OCI-LY1 (cell line): ENCODE results near the gene KIAA0232.

Experiments
- H2AFZ ChIP-seq: fragments of 200-600 bp; sonication (generic), shearing (Covaris generic); 2 replicates; pipeline ENCODE4 v1.6.0; 2014; ENCODE audit warnings: antibody characterized with exemption, mild to moderate bottlenecking, low read length
- H3F3A ChIP-seq: fragments of 200-600 bp; sonication (generic), shearing (Covaris generic); 2 replicates; pipeline ENCODE4 v1.6.0; 2014; ENCODE audit warnings: mild to moderate bottlenecking, antibody characterized with exemption, low read length, moderate library complexity; ENCODE audit not compliant: insufficient read depth
- H3K27ac ChIP-seq: fragments of 200-600 bp; sonication (generic); 2 replicates; pipeline ENCODE4 v1.5.1; 2014; ENCODE audit warnings: low read length, mixed run types, mild to moderate bottlenecking, low read depth; ENCODE audit not compliant: poor library complexity, severe bottlenecking
- H3K27me3 ChIP-seq: fragments of 200-600 bp; sonication (generic); 2 replicates; pipeline ENCODE4 v1.6.0; 2014; ENCODE audit warnings: antibody characterized with exemption, mild to moderate bottlenecking, low read length, moderate library complexity; ENCODE audit not compliant: insufficient read depth
- H3K36me3 ChIP-seq: fragments of 200-600 bp; sonication (generic); 2 replicates; pipeline ENCODE4 v1.6.1; 2014; ENCODE audit warnings: mild to moderate bottlenecking, antibody characterized with exemption, low read length, moderate library complexity, mixed read lengths; ENCODE audit not compliant: insufficient read depth
- H3K4me1 ChIP-seq: fragments of 200-600 bp; sonication (generic); 2 replicates; pipeline ENCODE4 v1.5.1; 2014; ENCODE audit warnings: mild to moderate bottlenecking, low read length, moderate library complexity; ENCODE audit not compliant: insufficient read depth, severe bottlenecking
- H3K4me2 ChIP-seq: fragments of 200-600 bp; sonication (generic), shearing (Covaris generic); 2 replicates; pipeline ENCODE4 v1.6.1; 2014; ENCODE audit warnings: low read length
- H3K4me3 ChIP-seq: fragments of 200-600 bp; sonication (generic); 2 replicates; pipeline ENCODE4 v1.5.1; 2014; ENCODE audit warnings: low read length, low read depth, mild to moderate bottlenecking, mixed read lengths; ENCODE audit not compliant: poor library complexity, severe bottlenecking
- H3K79me2 ChIP-seq: fragments of 200-600 bp; shearing (Covaris generic); 2 replicates; pipeline ENCODE4 v1.6.1; 2016; ENCODE audit warnings: mixed run types, low read length, mixed read lengths; ENCODE audit not compliant: insufficient read depth
- H3K9ac ChIP-seq: fragments of 200-600 bp; sonication (generic), shearing (Covaris generic); 2 replicates; pipeline ENCODE4 v1.6.1; 2014; ENCODE audit warnings: mild to moderate bottlenecking, low read length, mixed read lengths
- H3K9me2 ChIP-seq: fragments of 200-600 bp; sonication (generic), shearing (Covaris generic); 2 replicates; pipeline ENCODE4 v1.6.1; 2014; ENCODE audit warnings: low read depth, mild to moderate bottlenecking, low read length, mixed read lengths
- H3K9me3 ChIP-seq: fragments of 200-600 bp; shearing (Covaris generic); 2 replicates; pipeline ENCODE4 v1.6.1; 2014; ENCODE audit warnings: low read length, mixed read lengths
- H4K20me1 ChIP-seq: fragments of 200-600 bp; sonication (generic), shearing (Covaris generic); 2 replicates; pipeline ENCODE4 v1.6.0; 2016; ENCODE audit warnings: mild to moderate bottlenecking, low read length; ENCODE audit not compliant: insufficient read depth
- CTCF ChIP-seq: fragments of 200-600 bp; sonication (generic), shearing (Covaris generic); IDR thresholded peaks from 2 replicates; pipeline ENCODE4 v1.5.1; 2017; ENCODE audit warnings: mild to moderate bottlenecking, antibody characterized with exemption, low read length, moderate library complexity, mixed read lengths
- EZH2 ChIP-seq: fragments of 200-600 bp; sonication (generic), shearing (Covaris generic); IDR thresholded peaks from 2 replicates; pipeline ENCODE4 v1.8.0; 2017; ENCODE audit warnings: borderline replicate concordance, mixed run types, mild to moderate bottlenecking, antibody characterized with exemption, low read length, moderate library complexity, mixed read lengths

The KIAA0232 gene

GRCh38 chr4:6771229-6771671, 11.3 kb upstream of the KIAA0232 start:
- Histone ChIP-seq H3K9me3 (no peaks in the 10 kb centered on the region), H3K4me2 (no peak overlapping the region), H3K27me3 (no peaks in the 10 kb centered on the region), H3K79me2 (no peaks in the 10 kb centered on the region), H3K27ac (no peak overlapping the region), H3K4me3 (no peak overlapping the region), H3K9ac (no peak overlapping the region), H4K20me1 (no peaks in the 10 kb centered on the region), H3K4me1 (no peaks in the 10 kb centered on the region), H3F3A (no peaks in the 10 kb centered on the region), H2AFZ (no peak overlapping the region), H3K36me3 (no peaks in the 10 kb centered on the region), H3K9me2 (no peaks in the 10 kb centered on the region)
- TF ChIP-seq CTCF (no peak), EZH2 (no peak)

- no peaks in the 10 kb centered on the region for H3K27me3 ChIP-seq
- no peaks in the 10 kb centered on the region for H3F3A ChIP-seq
- TF ChIP-seq EZH2 (no peak), CTCF (no peak)
- no peaks in the 10 kb centered on the region for H4K20me1 ChIP-seq
- no peak overlapping the region for H3K4me2 ChIP-seq
- H3K27ac ChIP-seq = no peak overlapping the region
- no peak overlapping the region for H2AFZ ChIP-seq
- no peaks in the 10 kb centered on the region for H3K79me2 ChIP-seq
- peaks cover 2% of the 10 kb centered on the region for H3K4me1 ChIP-seq
- H3K4me3 ChIP-seq = no peak overlapping the region
- no peaks in the 10 kb centered on the region for H3K9me2 ChIP-seq
- no peak overlapping the region for H3K9ac ChIP-seq
- no peaks in the 10 kb centered on the region for H3K36me3 ChIP-seq
- H3K9me3 ChIP-seq = no peaks in the 10 kb centered on the region
Measured at GRCh38 chr4:6772223-6772928, 10.2 kb upstream of the KIAA0232 start.

- H3K4me2 ChIP-seq = no peak overlapping the region
Measured at GRCh38 chr4:6773106-6773505, 9.4 kb upstream of the KIAA0232 start.

More at GRCh38 chr4:6773106-6773505, 9.4 kb upstream of the KIAA0232 start:
- Histone ChIP-seq H3K9me2 (no peaks in the 10 kb centered on the region), H2AFZ (no peak overlapping the region), H3K4me3 (no peak overlapping the region), H3F3A (no peaks in the 10 kb centered on the region), H3K27me3 (no peaks in the 10 kb centered on the region), H3K4me1 (peaks cover 9% of the 10 kb centered on the region), H3K36me3 (no peaks in the 10 kb centered on the region), H3K79me2 (no peaks in the 10 kb centered on the region), H3K27ac (no peak overlapping the region), H3K9me3 (no peaks in the 10 kb centered on the region), H3K9ac (no peak overlapping the region), H4K20me1 (no peaks in the 10 kb centered on the region)
- no peak for TF ChIP-seq CTCF
- TF ChIP-seq EZH2 = no peak
